HTERT RPE-1 (cell line): ENCODE measurements around the gene RGMA.

Experiments
- in situ Hi-C: fragments of 300-500 bp; cut with MboI; formaldehyde crosslinking; loops from 4 replicates; pipeline ENCODE4 v1.14.3; 2020; ENCODE audit warnings: low sequenced_read_pairs

Gene RGMA

GRCh38 chr15:93020976-93021772, 67.8 kb downstream of the RGMA start:
- in situ Hi-C loops, result no loop called here

GRCh38 chr15:93019971-93020370, 69.0 kb downstream of the RGMA start:
- in situ Hi-C loops, result no loop called here

- in situ Hi-C loops, result no loop called here
Measured at GRCh38 chr15:93019090-93019489, 69.9 kb downstream of the RGMA start.

GRCh38 chr15:93018574-93018973, 70.4 kb downstream of the RGMA start:
- in situ Hi-C loops, result no loop called here

DNA sequence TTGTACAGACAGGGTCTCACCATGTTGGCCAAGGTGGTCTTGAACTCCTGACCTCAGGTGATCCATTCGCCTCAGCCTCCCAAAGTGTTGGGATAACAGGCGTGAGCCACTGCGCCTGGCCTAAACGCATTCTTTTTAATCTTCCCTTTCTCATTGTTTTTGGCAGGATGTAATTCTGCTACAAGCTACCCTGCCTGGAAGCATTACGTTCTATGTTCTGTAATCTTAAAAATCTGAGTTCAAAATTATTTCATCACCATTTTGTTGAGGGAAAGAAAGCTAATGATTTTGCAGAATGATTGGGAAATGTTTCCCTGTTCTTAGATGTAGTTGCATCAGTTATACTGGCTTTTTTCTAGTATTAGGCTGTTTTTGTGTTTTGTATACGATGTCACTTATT, 71.5 kb downstream of the RGMA start:
- in situ Hi-C loops, result no loop called here

DNA sequence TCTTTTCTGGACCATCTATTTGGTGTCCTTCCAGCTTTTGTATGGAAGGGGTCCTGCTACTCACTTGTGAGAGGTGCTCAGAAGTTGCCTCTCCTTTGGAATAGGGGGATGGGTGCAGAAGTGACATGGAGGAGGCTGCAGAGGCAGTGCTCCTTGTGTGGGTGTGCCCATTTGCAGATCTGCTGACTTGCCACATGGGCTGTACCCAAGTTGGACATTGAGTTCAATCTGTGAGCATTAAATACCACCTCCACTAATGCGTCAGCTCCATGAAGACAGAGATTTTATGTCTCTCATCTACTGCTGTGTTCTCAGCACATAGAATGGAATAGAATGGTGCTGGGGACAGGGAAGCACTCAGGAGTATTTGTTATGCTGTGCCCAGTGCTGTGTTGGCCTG, 76.2 kb downstream of the RGMA start:
- in situ Hi-C loops, result no loop called here

DNA sequence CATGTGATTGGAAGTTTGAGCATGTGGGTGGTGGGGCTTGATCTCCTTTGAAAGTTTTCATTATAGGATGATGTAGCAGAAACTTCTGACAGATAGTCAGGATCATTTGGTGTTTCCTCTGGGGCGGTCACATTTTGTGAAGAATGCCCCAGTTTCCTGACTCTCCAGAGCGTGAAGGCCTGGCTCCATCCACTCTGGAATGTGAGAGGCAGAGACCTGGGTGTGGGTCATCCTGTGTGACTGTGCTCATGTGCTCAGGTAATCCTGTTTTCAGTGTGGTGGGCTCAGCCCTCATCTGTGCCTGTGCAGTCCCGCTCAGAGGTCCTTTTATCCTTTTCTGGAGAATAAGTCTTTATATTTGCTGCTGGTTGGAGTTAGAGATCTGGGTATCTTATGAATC, 81.0 kb downstream of the RGMA start:
- in situ Hi-C loops, result no loop called here

GRCh38 chr15:93005133-93005532, 83.9 kb downstream of the RGMA start:
- in situ Hi-C loops, result no loop called here

GRCh38 chr15:93001881-93002280, 87.1 kb downstream of the RGMA start:
- in situ Hi-C loops, result no loop called here

DNA sequence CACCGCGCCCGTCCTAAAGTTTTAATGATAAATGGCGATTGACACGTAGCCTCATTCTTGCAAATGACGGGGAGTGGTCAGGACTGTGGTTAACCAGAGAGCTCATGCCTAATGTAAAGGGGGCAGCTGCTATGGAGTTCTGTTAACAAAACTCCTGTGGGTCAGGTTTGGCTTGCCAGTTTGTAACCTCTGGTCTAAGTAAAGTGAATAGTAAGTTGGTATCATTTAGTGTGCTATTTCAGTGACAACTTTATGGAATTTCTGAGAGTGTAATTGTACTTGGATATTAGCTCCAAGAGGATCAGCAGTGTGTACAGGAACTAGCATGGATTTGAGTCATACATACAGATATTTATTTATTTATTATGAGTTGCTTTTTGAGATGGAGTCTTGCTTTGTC, 87.9 kb downstream of the RGMA start:
- in situ Hi-C loops, result no loop called here

GRCh38 chr15:92997821-92998220, 91.2 kb downstream of the RGMA start:
- in situ Hi-C loops, result no loop called here

- in situ Hi-C loops, result no loop called here
Measured at GRCh38 chr15:92992720-92993119, 96.3 kb downstream of the RGMA start.

GRCh38 chr15:92990031-92990430, 99.0 kb downstream of the RGMA start:
- in situ Hi-C loops, result no loop called here

DNA sequence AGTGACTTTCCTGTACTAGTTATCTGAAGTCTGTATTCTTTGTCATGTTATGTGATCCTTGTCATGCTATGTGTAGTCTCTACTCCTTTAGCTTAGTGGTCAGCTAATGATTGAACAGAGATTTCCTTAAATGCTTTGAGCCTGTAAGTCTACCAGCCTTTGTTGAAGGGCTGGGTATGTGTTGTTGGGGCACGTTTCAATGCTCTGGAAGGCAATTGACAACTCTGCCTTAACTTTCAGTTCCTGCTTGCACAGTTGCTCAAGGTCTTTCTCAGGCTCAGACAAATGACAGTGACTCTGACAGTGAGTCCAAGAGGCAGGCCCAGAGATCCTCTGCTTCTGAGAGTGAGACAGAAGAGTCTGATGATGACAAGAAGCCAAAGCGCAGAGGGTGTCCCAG, 99.5 kb downstream of the RGMA start:
- in situ Hi-C loops, result no loop called here
